Activated CD8-positive, alpha-beta T cell treated with anti-CD3 and anti-CD28 coated beads for 36 hours (primary cell): Measurements from ENCODE around the gene CMIP. TPM values are rescaled to one million over a fixed set of nuclear protein-coding genes. Genes with fewer than 3 reads are reported as not detected.

Experiments
- ATAC-seq: fragments of 200-7000 bp; cut with Tn5 transposase; one replicate; pipeline ENCODE4 v1.10.0; 2021; ENCODE audit warnings: mild to moderate bottlenecking, moderate library complexity
- CTCF ChIA-PET: fragments of 350-600 bp; sonication (Branson Sonifier 250); formaldehyde crosslinking; loops from one replicate; lab custom pipeline; 2021; ENCODE audit warnings: antibody characterized with exemption; lab: Charles Lee
- POLR2A ChIA-PET: fragments of 350-600 bp; sonication (Branson Sonifier 250); formaldehyde crosslinking; loops from one replicate; lab custom pipeline; 2021; ENCODE audit warnings: antibody characterized with exemption; lab: Charles Lee
- DNase-seq: peaks from one replicate; pipeline ENCODE4 v3.0.0-alpha.2; 2020
- H3K27ac Mint-ChIP-seq: one replicate; pipeline ENCODE4 v1.8.0; 2021; ENCODE audit warnings: mild to moderate bottlenecking, mixed read lengths
- H3K27me3 Mint-ChIP-seq: one replicate; pipeline ENCODE4 v1.8.0; 2021; ENCODE audit warnings: mixed read lengths
- H3K36me3 Mint-ChIP-seq: one replicate; pipeline ENCODE4 v1.8.0; 2021; ENCODE audit warnings: low read depth, mixed read lengths
- H3K4me1 Mint-ChIP-seq: one replicate; pipeline ENCODE4 v1.8.0; 2021; ENCODE audit warnings: low read depth, mixed read lengths
- H3K4me3 Mint-ChIP-seq: one replicate; pipeline ENCODE4 v1.8.0; 2021; ENCODE audit warnings: mild to moderate bottlenecking, moderate library complexity, mixed read lengths
- H3K9me3 Mint-ChIP-seq: one replicate; pipeline ENCODE4 v1.8.0; 2021; ENCODE audit warnings: mixed read lengths
- CTCF ChIP-seq: fragments of 200-600 bp; IDR thresholded peaks from one replicate; pipeline ENCODE4 v1.8.0; 2022; ENCODE audit warnings: antibody characterized with exemption, mild to moderate bottlenecking
- intact Hi-C: fragments of 100-400 bp; cut with micrococcal nuclease; formaldehyde crosslinking; loops from one replicate; pipeline ENCODE4 v1.10.0; 2022
- total RNA-seq, 2 experiments: library from RNA; stranded (reverse); gene quantifications; one replicate each; pipeline ENCODE4 v1.2.3, GENCODE V29; 2021

Gene CMIP
- total RNA-seq, 2 experiments from 2014 or later = 37.6 to 38.5 TPM

- H3K4me1 Mint-ChIP-seq = peaks cover 69% of the 10 kb centered on the region
These were observed 189.2 kb downstream of the CMIP start for GRCh38 chr16:81633680-81634379.

GRCh38 chr16:81634380-81635062, 189.9 kb downstream of the CMIP start:
- Mint-ChIP-seq H3K27ac (peak overlapping the region; percentile 96), H3K36me3 (peaks cover 3% of the 10 kb centered on the region), H3K27me3 (no peaks in the 10 kb centered on the region), H3K4me3 (no peak overlapping the region), H3K4me1 (peaks cover 64% of the 10 kb centered on the region), H3K9me3 (no peaks in the 10 kb centered on the region)
- TF ChIP-seq CTCF = no peak
- POLR2A ChIA-PET = interaction anchor here (0.9 to 1.3 kb wide), 5 partner anchors 9 to 145 kb away, joined by 3 to 4 read pairs (median 3); no protein-coding TSS in a partner anchor
- CTCF ChIA-PET = interaction anchor here (0.8 to 3.2 kb wide), 3 partner anchors 9 to 62 kb away, joined by 3 to 11 read pairs (median 4); no protein-coding TSS in a partner anchor
- DNase-seq (no peak), ATAC-seq (no peak)
- intact Hi-C loops = loop anchor here (5.0 kb wide), 1 partner anchor 83 kb away; no protein-coding TSS in a partner anchor

More at GRCh38 chr16:81633680-81634379, 189.2 kb downstream of the CMIP start:
- DNase-seq = peak; percentile 37
- CTCF ChIA-PET = interaction anchor here (0.8 to 1.3 kb wide), 2 partner anchors 9 to 11 kb away, joined by 3 to 4 read pairs; no protein-coding TSS in a partner anchor
- POLR2A ChIA-PET = interaction anchor here (0.5 to 1.3 kb wide), 7 partner anchors 9 to 562 kb away, joined by 3 to 4 read pairs (median 3); no protein-coding TSS in a partner anchor
- peaks cover 3% of the 10 kb centered on the region for H3K36me3 Mint-ChIP-seq
- peak overlapping the region; percentile 96 for H3K27ac Mint-ChIP-seq
- H3K27me3 Mint-ChIP-seq = no peaks in the 10 kb centered on the region
- peak; percentile 8 for ATAC-seq
- TF ChIP-seq CTCF = no peak
- no peak overlapping the region for H3K4me3 Mint-ChIP-seq
- no peaks in the 10 kb centered on the region for H3K9me3 Mint-ChIP-seq
- intact Hi-C loops = loop anchor here (2.0 to 5.0 kb wide), 2 partner anchors 65 to 83 kb away; no protein-coding TSS in a partner anchor

- CTCF ChIA-PET = interaction anchor here (1.1 to 3.2 kb wide), 2 partner anchors 62 to 103 kb away, joined by 4 to 11 read pairs; no protein-coding TSS in a partner anchor
- no peak overlapping the region for H3K4me3 Mint-ChIP-seq
- intact Hi-C loops = no loop called here
- no peaks in the 10 kb centered on the region for H3K27me3 Mint-ChIP-seq
- TF ChIP-seq CTCF = no peak
- H3K36me3 Mint-ChIP-seq = peaks cover 3% of the 10 kb centered on the region
- ATAC-seq (no peak), DNase-seq (no peak)
- H3K4me1 Mint-ChIP-seq = peaks cover 56% of the 10 kb centered on the region
- POLR2A ChIA-PET = no interaction called here
- no peaks in the 10 kb centered on the region for H3K9me3 Mint-ChIP-seq
- H3K27ac Mint-ChIP-seq = no peak overlapping the region
These were observed 190.7 kb downstream of the CMIP start for GRCh38 chr16:81635063-81635937.

- no peak for TF ChIP-seq CTCF
- no peak for ATAC-seq
- ChIA-PET CTCF (interaction anchor here (1.5 to 3.2 kb wide), 2 partner anchors 60 to 271 kb away, joined by 4 to 11 read pairs; no protein-coding TSS in a partner anchor), POLR2A (no interaction called here)
- no peaks in the 10 kb centered on the region for H3K9me3 Mint-ChIP-seq
- no peak overlapping the region for H3K27ac Mint-ChIP-seq
- H3K4me1 Mint-ChIP-seq = peaks cover 46% of the 10 kb centered on the region
- H3K27me3 Mint-ChIP-seq = no peaks in the 10 kb centered on the region
- no peak overlapping the region for H3K4me3 Mint-ChIP-seq
- intact Hi-C loops = no loop called here
- peaks cover 3% of the 10 kb centered on the region for H3K36me3 Mint-ChIP-seq
- no peak for DNase-seq
These were observed 191.8 kb downstream of the CMIP start for GRCh38 chr16:81636298-81636993.
